ENCODE data around the gene NPW. TPM values are rescaled to one million over a fixed set of nuclear protein-coding genes. Genes with fewer than 3 reads are reported as not detected.

The NPW gene
- total RNA-seq, 1 donor from 2014 or later, result 1.3 TPM

DNA sequence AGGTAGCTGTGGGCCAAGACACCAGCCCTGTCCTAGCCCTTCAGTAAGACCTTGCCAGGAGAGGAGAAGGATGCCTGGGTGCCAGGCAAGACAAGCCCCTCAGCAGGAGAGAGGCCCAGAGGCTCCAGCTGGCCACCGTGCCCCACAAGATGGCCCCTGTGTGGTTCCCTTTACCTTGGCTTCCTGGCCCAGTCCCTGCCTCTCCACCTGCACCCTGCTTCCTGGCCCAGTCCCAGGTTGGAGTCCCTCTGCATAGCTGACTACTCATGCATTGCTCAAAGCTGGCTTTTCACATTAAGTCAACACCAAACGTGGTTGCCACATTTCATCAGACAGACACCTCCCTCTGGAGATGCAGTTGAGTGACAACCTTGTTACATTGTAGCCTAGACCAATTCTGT lies 25.9 kb upstream of the NPW start:
- H3K27ac Mint-ChIP-seq (ENCODE audit: unreplicated experiment), result no peak overlapping the region
- peaks cover 4% of the 10 kb centered on the region for H3K4me1 Mint-ChIP-seq
- H3K4me3 Mint-ChIP-seq, result peak overlapping the region; percentile 78
- TF ChIP-seq, protein P1, sequence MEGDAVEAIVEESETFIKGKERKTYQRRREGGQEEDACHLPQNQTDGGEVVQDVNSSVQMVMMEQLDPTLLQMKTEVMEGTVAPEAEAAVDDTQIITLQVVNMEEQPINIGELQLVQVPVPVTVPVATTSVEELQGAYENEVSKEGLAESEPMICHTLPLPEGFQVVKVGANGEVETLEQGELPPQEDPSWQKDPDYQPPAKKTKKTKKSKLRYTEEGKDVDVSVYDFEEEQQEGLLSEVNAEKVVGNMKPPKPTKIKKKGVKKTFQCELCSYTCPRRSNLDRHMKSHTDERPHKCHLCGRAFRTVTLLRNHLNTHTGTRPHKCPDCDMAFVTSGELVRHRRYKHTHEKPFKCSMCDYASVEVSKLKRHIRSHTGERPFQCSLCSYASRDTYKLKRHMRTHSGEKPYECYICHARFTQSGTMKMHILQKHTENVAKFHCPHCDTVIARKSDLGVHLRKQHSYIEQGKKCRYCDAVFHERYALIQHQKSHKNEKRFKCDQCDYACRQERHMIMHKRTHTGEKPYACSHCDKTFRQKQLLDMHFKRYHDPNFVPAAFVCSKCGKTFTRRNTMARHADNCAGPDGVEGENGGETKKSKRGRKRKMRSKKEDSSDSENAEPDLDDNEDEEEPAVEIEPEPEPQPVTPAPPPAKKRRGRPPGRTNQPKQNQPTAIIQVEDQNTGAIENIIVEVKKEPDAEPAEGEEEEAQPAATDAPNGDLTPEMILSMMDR (conservative IDR thresholded peaks at IDR 0.05), result no peak
- no peaks in the 10 kb centered on the region for H3K9me3 Mint-ChIP-seq
- DNase-seq (ENCODE audit: low read depth, low spot score), result no peak
- peaks cover 13% of the 10 kb centered on the region for H3K36me3 Mint-ChIP-seq (ENCODE audit: low read depth)
- H3K27me3 Mint-ChIP-seq (ENCODE audit: low read depth), result peaks cover 50% of the 10 kb centered on the region

DNA sequence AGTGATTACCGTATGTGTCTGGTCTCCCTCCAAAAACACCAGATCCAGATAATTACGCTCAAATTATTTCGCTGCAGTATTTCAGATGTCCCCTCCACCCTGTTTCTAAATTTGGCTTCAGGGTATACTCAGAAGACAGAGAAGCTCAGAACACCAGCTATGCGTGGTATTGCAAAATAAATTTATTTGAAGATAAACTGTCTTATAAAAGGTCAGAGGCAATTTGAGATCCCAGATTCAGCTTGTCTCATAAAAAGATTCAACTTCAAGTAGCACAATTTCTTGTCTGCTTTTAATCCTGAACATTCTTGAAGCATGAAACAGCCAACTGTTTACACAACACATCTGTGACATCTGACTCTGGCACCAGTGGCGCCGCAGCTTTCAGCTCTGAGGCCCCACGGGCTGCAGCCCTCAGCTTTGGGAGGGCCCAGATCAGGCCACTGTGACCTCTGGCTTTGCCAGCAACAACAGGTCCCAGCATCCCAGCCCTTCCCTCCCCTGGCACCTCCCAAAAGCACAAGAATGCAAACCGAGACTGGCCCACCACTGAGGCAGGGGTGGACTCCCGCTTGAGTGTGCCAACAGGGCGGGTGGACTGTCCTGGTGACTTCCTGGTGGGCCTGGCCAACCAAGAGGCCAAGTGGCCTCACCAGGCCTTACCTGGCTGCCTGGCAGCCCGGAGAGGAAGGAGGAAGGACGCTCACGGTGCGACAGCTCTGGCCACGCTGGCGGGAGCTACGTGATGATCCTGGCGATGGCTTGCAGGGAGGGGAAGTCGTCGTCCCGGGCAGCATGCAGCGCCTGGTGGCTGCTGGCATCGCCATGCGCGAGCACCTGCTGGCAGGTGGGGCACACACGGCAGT lies 21.9 kb upstream of the NPW start:
- H3K27ac Mint-ChIP-seq (ENCODE audit: unreplicated experiment), result no peak overlapping the region
- TF ChIP-seq, protein P1 (conservative IDR thresholded peaks at IDR 0.05), result no peak

DNA sequence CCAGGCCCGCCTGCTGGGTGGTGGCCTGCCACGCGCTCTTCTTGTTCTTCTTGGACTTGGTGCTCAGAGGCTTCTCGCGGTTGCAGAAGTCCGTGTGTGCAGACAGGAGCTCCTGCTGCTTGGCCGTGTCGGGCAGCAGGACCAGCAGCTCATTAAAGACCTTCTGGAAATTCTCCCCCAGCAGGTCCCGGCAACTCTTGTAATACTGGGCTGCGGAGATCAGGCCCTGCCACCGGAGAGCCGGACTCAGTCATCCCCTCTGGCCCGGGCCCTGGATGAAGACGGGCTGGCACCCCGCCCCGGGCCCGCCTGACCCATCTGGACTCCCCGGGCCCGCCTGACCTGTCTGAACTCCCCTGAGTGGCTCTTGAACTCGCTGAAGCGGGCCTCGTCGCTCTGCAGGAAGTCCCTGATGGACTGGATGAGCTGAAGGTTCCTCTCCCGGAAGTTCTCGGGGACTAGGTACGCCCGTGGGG lies 21.2 kb upstream of the NPW start:
- Mint-ChIP-seq H3K27me3 (ENCODE audit: low read depth) (peaks cover 17% of the 10 kb centered on the region), H3K4me3 (no peak overlapping the region), H3K27ac (ENCODE audit: unreplicated experiment) (no peak overlapping the region), H3K36me3 (ENCODE audit: low read depth) (peaks cover 9% of the 10 kb centered on the region), H3K4me1 (no peaks in the 10 kb centered on the region), H3K9me3 (no peaks in the 10 kb centered on the region)
- TF ChIP-seq, protein P1 (conservative IDR thresholded peaks at IDR 0.05), result no peak
- no peak for DNase-seq (ENCODE audit: low read depth, low spot score)

More for the DNA sequence above, 21.9 kb upstream of the NPW start:
- Mint-ChIP-seq H3K9me3 (no peaks in the 10 kb centered on the region), H3K36me3 (ENCODE audit: low read depth) (peaks cover 9% of the 10 kb centered on the region), H3K27me3 (ENCODE audit: low read depth) (peaks cover 21% of the 10 kb centered on the region), H3K4me3 (peak overlapping the region; percentile 23), H3K4me1 (no peaks in the 10 kb centered on the region)
- no peak for DNase-seq (ENCODE audit: low read depth, low spot score)

DNA sequence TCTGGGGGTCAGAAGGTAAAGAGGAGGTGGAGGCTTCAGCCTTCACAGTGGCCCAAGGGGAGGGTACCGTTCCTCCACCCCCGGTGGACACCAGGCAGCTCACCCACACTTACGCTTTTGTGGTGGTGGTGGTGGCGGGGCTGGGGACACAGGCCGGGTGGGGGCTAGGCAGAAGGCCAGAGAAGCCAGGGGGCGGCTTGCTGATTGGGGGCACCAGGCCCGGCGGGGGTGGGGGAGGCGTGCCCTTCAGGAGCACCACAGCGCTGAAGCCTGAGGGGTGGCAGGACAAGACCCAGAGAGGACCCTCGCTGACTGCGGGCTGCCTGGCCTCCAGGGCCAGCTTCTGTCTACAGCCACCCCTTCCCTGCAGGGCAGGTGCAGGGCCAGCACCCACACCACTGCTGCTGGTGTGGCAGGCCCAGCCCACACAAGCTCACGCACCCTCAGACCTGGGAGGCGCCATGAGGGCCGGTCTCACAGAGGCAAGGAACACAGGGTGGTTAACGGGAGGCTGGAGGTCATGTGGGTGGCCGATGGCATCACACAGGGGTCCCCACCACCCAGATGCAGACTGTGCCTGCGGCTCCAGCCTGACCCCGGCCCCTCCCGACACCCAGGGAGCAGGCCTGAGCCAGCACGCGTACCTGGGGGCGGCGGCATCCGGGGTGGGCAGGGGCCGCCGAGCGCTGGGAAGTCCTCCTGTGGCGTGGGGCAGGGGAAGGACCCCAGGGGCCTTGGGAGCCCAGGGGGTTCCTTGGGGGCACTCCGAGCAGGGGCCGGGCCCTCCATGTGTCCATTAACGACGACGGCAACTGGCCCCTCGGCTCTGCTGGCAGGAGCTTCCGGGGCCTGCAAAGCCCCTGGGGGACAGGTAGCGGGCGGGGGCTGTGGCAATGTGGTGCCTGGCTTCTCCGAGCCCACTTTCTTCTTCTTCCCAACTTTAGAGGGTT lies 20.5 kb upstream of the NPW start:
- Mint-ChIP-seq H3K9me3 (no peaks in the 10 kb centered on the region), H3K36me3 (ENCODE audit: low read depth) (peaks cover 7% of the 10 kb centered on the region), H3K4me3 (no peak overlapping the region), H3K27ac (ENCODE audit: unreplicated experiment) (no peak overlapping the region), H3K27me3 (ENCODE audit: low read depth) (peaks cover 10% of the 10 kb centered on the region), H3K4me1 (no peaks in the 10 kb centered on the region)
- no peak for DNase-seq (ENCODE audit: low read depth, low spot score)
- TF ChIP-seq, protein P1 (conservative IDR thresholded peaks at IDR 0.05), result no peak

DNA sequence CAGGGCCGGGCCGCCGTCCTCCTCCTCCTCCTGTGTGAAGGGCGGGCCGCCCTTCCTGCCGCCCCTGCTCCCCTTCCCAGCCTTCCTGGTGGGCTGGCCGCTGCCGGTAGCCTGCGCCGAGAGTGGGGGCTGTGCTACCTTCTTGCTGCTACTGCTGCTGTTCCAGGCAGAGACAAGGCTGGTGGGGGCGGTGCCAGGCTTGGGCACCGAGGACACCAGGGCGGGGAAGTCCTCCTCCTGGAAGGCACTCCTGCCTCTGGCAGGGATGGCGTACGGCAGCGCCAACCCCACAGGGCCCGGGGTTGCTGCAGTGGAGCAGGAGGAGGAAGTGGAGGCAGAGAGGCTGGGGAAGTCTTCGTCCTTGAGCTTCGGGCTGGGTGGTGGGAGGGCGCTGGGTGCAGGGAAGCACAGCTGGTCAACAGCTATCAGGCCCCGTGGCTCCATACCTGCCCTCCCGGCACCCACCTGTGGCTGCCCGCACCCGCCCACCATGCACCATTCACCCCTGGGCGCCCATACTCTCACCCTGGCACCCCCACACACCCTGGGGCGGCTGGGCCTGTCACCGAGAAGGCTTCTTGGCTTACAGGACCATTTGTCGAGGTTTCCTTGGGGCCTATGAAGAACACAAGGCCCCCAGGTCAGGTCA lies 19.6 kb upstream of the NPW start:
- Mint-ChIP-seq H3K27ac (ENCODE audit: unreplicated experiment) (no peak overlapping the region), H3K9me3 (no peaks in the 10 kb centered on the region)

More for the DNA sequence above, 19.6 kb upstream of the NPW start:
- no peaks in the 10 kb centered on the region for H3K4me1 Mint-ChIP-seq
- TF ChIP-seq, protein P1 (conservative IDR thresholded peaks at IDR 0.05), result no peak
- H3K4me3 Mint-ChIP-seq, result no peak overlapping the region
- H3K27me3 Mint-ChIP-seq (ENCODE audit: low read depth), result peaks cover 9% of the 10 kb centered on the region
- peaks cover 7% of the 10 kb centered on the region for H3K36me3 Mint-ChIP-seq (ENCODE audit: low read depth)
- DNase-seq (ENCODE audit: low read depth, low spot score), result no peak

All from neural crest cell (in vitro differentiated cells).